GM13977 (cell line): ENCODE measurements around the gene HEY2.

Source experiments
- DNase-seq: peaks from one replicate; pipeline ENCODE4 v3.0.0; 2012; ENCODE audit warnings: low spot score
- CTCF ChIP-seq: IDR thresholded peaks from 2 replicates; pipeline ENCODE4 v1.5.1; 2012; ENCODE audit warnings: mild to moderate bottlenecking, control low read depth; ENCODE audit not compliant: insufficient read depth; ENCODE audit errors: extremely low read depth, missing control alignments
- in situ Hi-C: fragments of 300-500 bp; cut with MboI; formaldehyde crosslinking; loops from one replicate; pipeline ENCODE4 v1.12.0; 2022; ENCODE audit warnings: low sequenced_read_pairs, low pct_unique_long_range_greater_than_20kb, mixed read lengths, inconsistent platforms; ENCODE audit not compliant: unreplicated experiment

HEY2 gene

DNA sequence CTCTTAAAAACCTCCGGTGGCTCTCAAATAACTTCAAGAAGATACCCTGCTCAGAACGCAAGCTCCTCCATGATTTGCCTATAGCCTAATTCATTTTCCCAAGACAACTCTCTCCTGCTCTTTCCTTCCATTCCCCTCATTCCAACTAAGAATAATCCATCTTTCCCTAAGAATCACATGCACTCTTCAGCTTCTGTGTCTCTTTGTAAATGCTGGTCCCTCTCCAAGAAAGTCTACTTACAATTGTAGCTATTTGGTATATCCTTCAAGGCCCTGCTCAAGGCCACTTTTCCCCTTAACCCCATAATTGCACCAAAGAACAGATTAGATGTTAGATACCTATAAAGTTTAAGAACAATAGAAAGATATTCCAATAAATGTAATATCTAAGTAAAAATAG, 7.4 kb upstream of the HEY2 start:
- in situ Hi-C loops = no loop called here
- no peak for TF ChIP-seq CTCF
- no peak for DNase-seq

DNA sequence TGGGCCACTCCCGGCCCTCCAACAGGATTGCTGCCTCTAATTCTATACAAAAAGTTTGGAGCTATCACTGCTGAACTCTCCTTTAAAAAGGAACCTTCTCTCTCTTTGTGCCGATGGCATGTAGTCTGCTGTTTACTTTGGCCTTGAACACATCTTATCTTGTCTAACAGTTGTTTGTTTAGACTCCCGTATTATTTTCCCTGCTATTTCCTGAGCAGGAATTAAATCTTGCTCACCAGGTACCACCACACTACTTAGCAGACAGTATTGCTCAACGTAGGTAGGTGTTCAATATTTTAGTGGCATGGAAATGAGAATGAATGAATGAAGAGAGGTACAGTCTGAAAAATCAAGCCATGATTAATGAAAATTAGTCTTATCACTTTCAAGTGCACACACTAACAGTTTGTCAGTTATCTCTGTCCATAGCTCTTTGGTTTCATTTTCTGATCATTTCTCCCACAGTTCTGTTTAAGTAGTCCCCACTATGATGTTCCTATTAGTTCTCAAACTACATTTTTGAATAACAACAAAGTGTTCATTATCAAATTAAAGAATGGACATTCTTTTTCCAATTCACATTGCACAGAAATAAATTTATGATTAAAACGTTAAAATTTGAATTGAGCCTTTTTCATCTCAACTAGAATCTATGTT, 6.8 kb upstream of the HEY2 start:
- in situ Hi-C loops = no loop called here
- no peak for TF ChIP-seq CTCF
- DNase-seq = no peak

DNA sequence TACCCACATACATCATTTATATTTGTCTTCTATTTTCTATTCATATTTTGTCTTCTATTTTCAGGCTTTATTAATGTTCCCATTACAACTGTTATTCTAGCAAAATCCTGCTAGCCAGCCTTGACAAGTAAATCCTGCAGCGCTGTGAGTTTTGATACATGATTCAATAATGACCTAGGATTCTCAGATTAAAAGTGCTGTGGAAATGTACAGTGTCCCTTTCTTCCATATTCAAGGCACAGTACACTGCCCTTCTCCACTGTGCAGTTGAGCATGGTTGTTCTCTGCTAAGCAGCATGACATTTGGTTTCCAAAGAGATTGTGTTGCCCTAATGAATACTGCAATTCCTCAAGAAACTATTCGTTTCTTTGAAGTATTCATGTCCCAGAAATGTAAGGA, 5.8 kb upstream of the HEY2 start:
- DNase-seq = no peak
- in situ Hi-C loops = no loop called here
- TF ChIP-seq CTCF = no peak

DNA sequence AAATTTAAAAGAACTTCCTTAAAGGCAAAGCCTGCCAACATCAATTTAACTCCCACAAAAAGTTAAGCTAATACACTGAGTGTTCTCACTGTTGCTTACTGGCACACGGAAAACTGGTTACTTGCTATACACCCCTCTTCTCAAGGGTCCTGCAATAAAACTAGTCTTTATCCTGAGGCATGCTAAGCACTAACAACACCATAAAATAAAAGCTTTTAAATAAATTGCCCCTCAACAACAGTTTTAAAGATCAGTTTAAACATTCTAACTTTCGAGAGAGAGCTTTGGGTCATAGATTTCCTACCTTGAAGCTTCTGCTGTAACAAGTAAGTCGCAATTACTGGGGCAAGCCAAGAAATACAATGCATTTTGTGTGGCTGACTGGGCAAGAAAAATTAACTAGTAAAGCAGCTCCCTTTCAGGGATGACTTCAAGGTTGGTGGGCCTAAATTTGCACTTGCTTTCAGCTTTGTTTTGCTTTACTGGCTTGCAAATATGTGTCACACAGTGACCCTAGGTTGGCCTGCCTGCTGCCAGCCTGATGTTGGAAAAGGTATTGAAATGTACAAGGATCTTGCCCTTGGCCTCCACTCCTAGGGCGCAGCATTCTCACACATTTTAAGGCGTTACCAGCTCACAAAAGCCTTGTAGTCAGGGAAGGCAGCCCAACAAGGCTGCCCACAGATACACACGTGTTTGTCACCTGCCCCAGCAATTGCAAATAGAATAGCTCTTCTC, 4.0 kb upstream of the HEY2 start:
- no peak for TF ChIP-seq CTCF
- no peak for DNase-seq
- in situ Hi-C loops = no loop called here

DNA sequence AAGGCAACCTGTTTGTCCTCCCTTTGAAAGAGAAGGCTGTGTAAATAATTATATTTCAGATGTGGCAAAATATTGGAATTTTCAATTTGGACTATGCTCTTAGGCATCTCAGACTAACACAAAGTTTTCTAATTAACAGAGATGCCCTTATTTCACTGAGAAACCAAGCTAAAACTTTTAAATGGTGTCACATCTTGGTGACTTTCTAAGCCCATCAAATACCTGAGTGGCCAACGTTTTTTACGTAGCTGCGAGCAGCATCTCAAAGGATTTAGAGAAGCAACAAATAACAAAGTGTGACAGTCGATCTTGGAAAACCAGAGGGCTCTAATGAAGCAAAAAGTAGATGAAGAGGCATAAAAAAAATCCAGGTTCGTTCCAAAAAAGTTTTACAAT, 3.4 kb upstream of the HEY2 start:
- in situ Hi-C loops = no loop called here
- no peak for DNase-seq
- no peak for TF ChIP-seq CTCF

- TF ChIP-seq CTCF = peak; percentile 9
- in situ Hi-C loops = no loop called here
- peak; percentile 64 for DNase-seq
Measured at GRCh38 chr6:125746731-125747588, 2.5 kb upstream of the HEY2 start.
